GM23338 (cell line): Measurements from ENCODE around the gene LCN6.

Source experiments
- CREB1 ChIP-seq: fragments of 250-450 bp; sonication (Bioruptor Pico); IDR thresholded peaks from 2 replicates; pipeline ENCODE4 v1.5.0; 2020; ENCODE audit warnings: low read depth, mild to moderate bottlenecking, moderate library complexity
- CTCF ChIP-seq, 2 experiments: fragments of 200-600 bp in 1 of 2; sonication (generic) in 1 of 2; conservative IDR thresholded peaks; 2 replicates each; pipeline versions ENCODE4 v1.5.1 to v1.6.1; 2016 to 2017; ENCODE audit warnings: antibody characterized with exemption in 2 of 2, low read depth in 2 of 2, mild to moderate bottlenecking in 2 of 2, moderate library complexity in 1 of 2
- EZH2 ChIP-seq: fragments of 200-600 bp; sonication (generic); IDR thresholded peaks from one replicate; pipeline ENCODE4 v1.8.0; 2017; ENCODE audit warnings: antibody characterized with exemption, mild to moderate bottlenecking, low read depth; ENCODE audit not compliant: unreplicated experiment

- no peak for TF ChIP-seq CTCF (conservative IDR thresholded peaks at IDR 0.05; ENCODE audit: low read depth in 2 of 2)
- no peak for TF ChIP-seq CREB1
- no peak for TF ChIP-seq EZH2
Observed at GRCh38 chr9:136717399-136717798, 30.9 kb downstream of the LCN6 start.
